ENCODE data around the gene EPB41L1.
"Not testable (repeated sequence)": the region's sequence is repeated elsewhere in the genome, so short reads cannot be mapped to it uniquely, and the experiment has no call there.

EPB41L1 gene

GRCh38 chr20:36126836-36127527 is 27.6 kb upstream of the EPB41L1 start:
- no peak for DNase-seq

- DNase-seq = no peak
Measured at GRCh38 chr20:36128463-36129159, 25.9 kb upstream of the EPB41L1 start.

GRCh38 chr20:36129160-36129543 is 25.4 kb upstream of the EPB41L1 start:
- DNase-seq = no peak

GRCh38 chr20:36130390-36130789 is 24.1 kb upstream of the EPB41L1 start:
- no peak for DNase-seq

GRCh38 chr20:36132802-36133211 is 21.7 kb upstream of the EPB41L1 start:
- no peak for DNase-seq

- no peak for DNase-seq
Measured at GRCh38 chr20:36133821-36134220, 20.7 kb upstream of the EPB41L1 start.

- DNase-seq = no peak
Measured at GRCh38 chr20:36135159-36135558, 19.4 kb upstream of the EPB41L1 start.

- DNase-seq = no peak
Measured at GRCh38 chr20:36135821-36136220, 18.7 kb upstream of the EPB41L1 start.

- not testable (repeated sequence) for DNase-seq
Measured at GRCh38 chr20:36137313-36137712, 17.2 kb upstream of the EPB41L1 start.

GRCh38 chr20:36141310-36141709 is 13.2 kb upstream of the EPB41L1 start:
- no peak for DNase-seq

- no peak for DNase-seq
Measured at GRCh38 chr20:36144336-36144735, 10.2 kb upstream of the EPB41L1 start.

- DNase-seq = no peak
Measured at GRCh38 chr20:36145877-36146707, 8.4 kb upstream of the EPB41L1 start.

GRCh38 chr20:36147690-36148089 is 6.8 kb upstream of the EPB41L1 start:
- no peak for DNase-seq

- no peak for DNase-seq
Measured at GRCh38 chr20:36148439-36148838, 6.1 kb upstream of the EPB41L1 start.

- DNase-seq = no peak
Measured at GRCh38 chr20:36149012-36149411, 5.5 kb upstream of the EPB41L1 start.

- no peak for DNase-seq
Measured at GRCh38 chr20:36149469-36149868, 5.1 kb upstream of the EPB41L1 start.

- DNase-seq = no peak
Measured at GRCh38 chr20:36150489-36150846, 4.1 kb upstream of the EPB41L1 start.

- no peak for DNase-seq
Measured at GRCh38 chr20:36150847-36151539, 3.5 kb upstream of the EPB41L1 start.

- no peak for DNase-seq
Measured at GRCh38 chr20:36152261-36152660, 2.3 kb upstream of the EPB41L1 start.

GRCh38 chr20:36153204-36153603 is 1.3 kb upstream of the EPB41L1 start:
- no peak for DNase-seq

GRCh38 chr20:36153736-36154699 is 522 bp upstream of the EPB41L1 start:
- DNase-seq = no peak

- DNase-seq = no peak
Measured at GRCh38 chr20:36155629-36155971, 1.1 kb downstream of the EPB41L1 start.

All from CD4-positive, alpha-beta T cell treated with Interleukin-4 for 4 hours (primary cell).